ENCODE measurements around the gene KRTAP10-11. TPM values are rescaled to one million over a fixed set of nuclear protein-coding genes. Genes with fewer than 3 reads are reported as not detected.

KRTAP10-11 gene
- total and polyA plus RNA-seq, 12 donors: not detected

- no peak overlapping the region for H3K4me3 ChIP-seq
- intact Hi-C loops (cut with DNase I): no loop called here
These were observed 3.4 kb downstream of the KRTAP10-11 start for GRCh38 chr21:44649521-44650100.

GRCh38 chr21:44650265-44650972 is 4.2 kb downstream of the KRTAP10-11 start:
- Histone ChIP-seq H3K4me3 (no peak overlapping the region), H3K27ac (no peak overlapping the region), H3K9me3 (peaks cover 0 to 8% (median under 1%) of the 10 kb centered on the region in 11 donors), H3K27me3 (peaks cover 0 to 34% (median 16%) of the 10 kb centered on the region in 7 donors), H3K36me3 (no peaks in the 10 kb centered on the region), H3K4me1 (no peaks in the 10 kb centered on the region)
- ATAC-seq (no peak), DNase-seq (no peak)
- no peak for TF ChIP-seq CTCF (IDR thresholded peaks at IDR 0.05)
- 86 to 88% methylated on average over 20 of the region's 20 CpGs for WGBS, 2 donors
- intact Hi-C loops (cut with DNase I): no loop called here

More at GRCh38 chr21:44649521-44650100, 3.4 kb downstream of the KRTAP10-11 start:
- peaks cover 0 to 16% (median 9%) of the 10 kb centered on the region in 11 donors for H3K9me3 ChIP-seq
- WGBS, 2 donors: 82 to 86% methylated on average over 18 of the region's 18 CpGs
- H3K4me1 ChIP-seq: no peaks in the 10 kb centered on the region
- no peaks in the 10 kb centered on the region for H3K36me3 ChIP-seq
- TF ChIP-seq CTCF (IDR thresholded peaks at IDR 0.05): no peak
- no peak overlapping the region for H3K27ac ChIP-seq
- DNase-seq: no peak
- no peak for ATAC-seq
- peaks cover 0 to 34% (median 16%) of the 10 kb centered on the region in 7 donors for H3K27me3 ChIP-seq

- intact Hi-C loops (cut with DNase I): no loop called here
These were observed 4.9 kb downstream of the KRTAP10-11 start for GRCh38 chr21:44650973-44651675.

More at GRCh38 chr21:44650973-44651675, 4.9 kb downstream of the KRTAP10-11 start:
- WGBS, 2 donors: 84 to 90% methylated on average over 12 of the region's 12 CpGs
- Histone ChIP-seq H3K4me3 (no peak overlapping the region), H3K27me3 (peaks cover 0 to 34% (median 15%) of the 10 kb centered on the region in 7 donors), H3K9me3 (peaks cover 0 to 7% (median 2%) of the 10 kb centered on the region in 11 donors), H3K4me1 (no peaks in the 10 kb centered on the region), H3K36me3 (no peaks in the 10 kb centered on the region), H3K27ac (no peak overlapping the region)
- TF ChIP-seq CTCF (IDR thresholded peaks at IDR 0.05): no peak
- no peak for ATAC-seq
- DNase-seq: no peak
